DND-41 (cell line): ENCODE data around the gene CTNNAL1.

ENCODE experiments used
- ATAC-seq: fragments of 200-7000 bp; cut with Tn5 transposase; 3 replicates; pipeline ENCODE4 v1.9.1; 2021; ENCODE audit warnings: low read depth; ENCODE audit not compliant: insufficient read depth
- DNase-seq: peaks from one replicate; pipeline ENCODE4 v3.0.0-alpha.2; 2020
- H2AFZ ChIP-seq: 2 replicates; pipeline ENCODE4 v1.6.0; 2012; ENCODE audit warnings: low read depth, low read length
- H3K27ac ChIP-seq: 2 replicates; pipeline ENCODE4 v1.5.1; 2012; ENCODE audit warnings: low read length, inconsistent platforms
- H3K27me3 ChIP-seq: fragments of 200-600 bp; sonication (generic); 2 replicates; pipeline ENCODE4 v1.6.0; 2012; ENCODE audit warnings: low read length, mild to moderate bottlenecking, inconsistent platforms; ENCODE audit not compliant: insufficient read depth, poor library complexity
- H3K36me3 ChIP-seq: 2 replicates; pipeline ENCODE4 v1.5.1; 2012; ENCODE audit warnings: low read length, inconsistent platforms; ENCODE audit not compliant: insufficient read depth
- H3K4me1 ChIP-seq: 2 replicates; pipeline ENCODE4 v1.5.1; 2012; ENCODE audit warnings: mild to moderate bottlenecking, low read length; ENCODE audit not compliant: insufficient read depth
- H3K4me2 ChIP-seq: 2 replicates; pipeline ENCODE4 v1.6.0; 2012; ENCODE audit warnings: mild to moderate bottlenecking, moderate library complexity, low read length, inconsistent platforms; ENCODE audit not compliant: insufficient read depth
- H3K4me3 ChIP-seq, 2 experiments: fragments of 200-600 bp in 1 of 2; shearing (Covaris generic) in 1 of 2; 2 replicates each; pipeline ENCODE4 v1.5.1; 2012 to 2016; ENCODE audit warnings: inconsistent platforms in 2 of 2, low read length in 2 of 2, mild to moderate bottlenecking in 2 of 2, low read depth in 1 of 2, moderate library complexity in 1 of 2
- H3K79me2 ChIP-seq: 2 replicates; pipeline ENCODE4 v1.6.0; 2012; ENCODE audit warnings: low read length, inconsistent platforms; ENCODE audit not compliant: insufficient read depth
- H3K9ac ChIP-seq: 2 replicates; pipeline ENCODE4 v1.6.0; 2012; ENCODE audit warnings: low read depth, mild to moderate bottlenecking, inconsistent platforms, low read length, moderate library complexity
- H3K9me3 ChIP-seq: 2 replicates; pipeline ENCODE4 v1.5.1; 2012; ENCODE audit warnings: low read length, moderate library complexity, mild to moderate bottlenecking, inconsistent platforms; ENCODE audit not compliant: insufficient read depth, severe bottlenecking
- H4K20me1 ChIP-seq: 2 replicates; pipeline ENCODE4 v1.6.0; 2012; ENCODE audit warnings: low read length; ENCODE audit not compliant: insufficient read depth
- CTCF ChIP-seq: IDR thresholded peaks from 2 replicates; pipeline ENCODE4 v1.5.1; 2012; ENCODE audit warnings: borderline replicate concordance, low read length, moderate library complexity, mild to moderate bottlenecking; ENCODE audit not compliant: poor library complexity, severe bottlenecking; ENCODE audit errors: extremely low read depth
- EZH2 ChIP-seq: IDR thresholded peaks from 3 replicates; pipeline ENCODE4 v1.6.1; 2012; ENCODE audit warnings: borderline replicate concordance, low read depth, mild to moderate bottlenecking, moderate library complexity, low read length, inconsistent platforms; ENCODE audit not compliant: severe bottlenecking

CTNNAL1 gene

DNA sequence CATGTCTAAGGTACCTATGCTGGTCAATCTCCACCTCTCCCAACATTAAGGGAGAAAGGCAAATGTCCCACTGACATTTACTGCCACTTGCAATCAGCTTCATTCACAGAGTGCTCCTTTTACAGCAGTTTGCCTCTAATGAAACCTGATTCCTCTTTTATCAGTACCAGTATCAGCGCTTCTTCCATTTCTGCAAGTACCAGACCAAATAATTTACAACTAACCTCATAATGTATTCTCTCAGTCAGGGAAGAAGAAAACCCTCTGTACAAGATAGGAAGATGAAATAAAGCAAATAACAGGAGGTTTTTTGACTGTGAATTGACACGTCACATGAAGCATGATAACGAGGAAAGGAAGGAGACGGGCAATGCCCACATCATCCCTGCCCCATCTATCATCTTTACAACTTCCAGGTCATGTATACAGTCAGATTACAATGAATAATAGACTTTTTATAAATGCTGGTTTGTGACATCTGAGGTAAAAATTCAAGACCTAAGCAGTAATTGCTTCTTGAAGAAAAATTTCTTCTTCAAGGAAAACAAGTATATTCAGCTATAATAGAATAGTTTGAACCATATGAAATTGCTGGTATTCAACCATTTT, 57.2 kb downstream of the CTNNAL1 start:
- Histone ChIP-seq H3K36me3 (no peaks in the 10 kb centered on the region), H2AFZ (no peak overlapping the region), H3K79me2 (no peaks in the 10 kb centered on the region), H4K20me1 (no peaks in the 10 kb centered on the region), H3K27me3 (no peaks in the 10 kb centered on the region), H3K4me1 (no peaks in the 10 kb centered on the region), H3K27ac (no peak overlapping the region), H3K9ac (no peak overlapping the region), H3K4me2 (no peak overlapping the region), H3K4me3 (no peak overlapping the region), H3K9me3 (no peaks in the 10 kb centered on the region)
- DNase-seq (no peak), ATAC-seq (no peak)
- no peak for TF ChIP-seq EZH2
- TF ChIP-seq CTCF, result no peak

DNA sequence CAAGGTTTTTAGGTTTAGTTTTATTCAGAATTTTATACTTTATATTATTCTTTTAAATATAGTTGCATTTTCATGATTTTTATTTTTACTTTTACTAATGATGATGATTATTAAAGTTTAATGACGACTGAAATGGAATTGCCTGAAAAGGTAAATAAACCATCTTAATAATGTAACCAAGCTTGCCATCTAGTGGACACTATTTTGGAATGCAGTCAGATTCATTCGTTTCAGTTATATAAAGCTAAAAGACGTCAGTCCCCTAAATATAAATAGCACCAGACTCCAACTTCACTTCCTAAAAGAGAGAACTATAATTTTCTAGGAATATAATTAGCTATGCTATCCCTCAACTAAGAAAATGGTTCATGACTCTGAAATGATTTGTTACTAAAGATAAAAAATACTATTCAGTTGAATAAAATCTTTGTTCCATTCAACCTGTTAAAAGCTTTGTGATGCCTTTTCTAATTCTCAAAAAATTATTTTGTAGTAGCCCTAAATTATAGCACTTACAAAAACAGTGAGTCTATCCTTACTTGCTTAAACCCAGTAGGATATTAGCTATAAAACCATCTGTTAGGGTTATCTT, 59.2 kb downstream of the CTNNAL1 start:
- DNase-seq, result no peak
- H3K79me2 ChIP-seq, result no peaks in the 10 kb centered on the region
- no peak overlapping the region for H2AFZ ChIP-seq
- TF ChIP-seq CTCF, result peak; percentile 66
- TF ChIP-seq EZH2, result no peak
- H3K27ac ChIP-seq, result no peak overlapping the region
- no peaks in the 10 kb centered on the region for H3K9me3 ChIP-seq
- no peak overlapping the region for H3K9ac ChIP-seq
- no peak for ATAC-seq
- no peak overlapping the region for H3K4me2 ChIP-seq
- no peaks in the 10 kb centered on the region for H3K36me3 ChIP-seq
- H3K4me1 ChIP-seq, result no peaks in the 10 kb centered on the region
- no peaks in the 10 kb centered on the region for H3K27me3 ChIP-seq
- no peaks in the 10 kb centered on the region for H4K20me1 ChIP-seq
- H3K4me3 ChIP-seq, result no peak overlapping the region

DNA sequence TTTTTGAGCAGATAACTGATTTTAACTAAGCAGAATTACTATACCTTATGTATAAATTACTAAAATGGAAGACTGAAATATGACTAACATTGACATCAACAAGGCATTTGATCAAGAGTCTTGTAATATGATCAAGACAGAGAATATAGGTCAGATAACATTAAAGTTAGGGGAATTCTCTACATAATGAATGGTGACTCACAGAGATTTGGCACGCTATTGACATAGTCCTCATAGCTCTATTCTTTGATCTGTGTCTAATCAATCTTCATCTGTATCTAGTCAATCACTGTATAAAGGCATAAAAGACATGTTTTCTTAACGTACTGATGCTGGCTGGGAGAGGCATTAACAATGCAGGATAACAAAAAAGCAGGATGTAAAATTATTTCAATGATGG, 61.7 kb downstream of the CTNNAL1 start:
- ATAC-seq, result no peak
- Histone ChIP-seq H3K9ac (no peak overlapping the region), H2AFZ (no peak overlapping the region), H3K9me3 (no peaks in the 10 kb centered on the region), H3K4me2 (no peak overlapping the region), H3K27me3 (no peaks in the 10 kb centered on the region), H3K36me3 (no peaks in the 10 kb centered on the region; the same call in 1 of the 2 replicates), H3K4me3 (no peak overlapping the region), H3K27ac (no peak overlapping the region), H3K4me1 (no peaks in the 10 kb centered on the region), H4K20me1 (no peaks in the 10 kb centered on the region), H3K79me2 (no peaks in the 10 kb centered on the region)
- DNase-seq, result no peak
- TF ChIP-seq EZH2 (no peak), CTCF (no peak)
